ENCODE results near the gene SLC16A6. TPM values are rescaled to one million over a fixed set of nuclear protein-coding genes. Genes with fewer than 3 reads are reported as not detected.
"Not testable (repeated sequence)": the region's sequence is repeated elsewhere in the genome, so short reads cannot be mapped to it uniquely, and the experiment has no call there.

The SLC16A6 gene
- total and polyA plus RNA-seq, 2 of the 4 experiments (the other 2 are of a cell fraction) = 0.22 to 0.54 TPM

DNA sequence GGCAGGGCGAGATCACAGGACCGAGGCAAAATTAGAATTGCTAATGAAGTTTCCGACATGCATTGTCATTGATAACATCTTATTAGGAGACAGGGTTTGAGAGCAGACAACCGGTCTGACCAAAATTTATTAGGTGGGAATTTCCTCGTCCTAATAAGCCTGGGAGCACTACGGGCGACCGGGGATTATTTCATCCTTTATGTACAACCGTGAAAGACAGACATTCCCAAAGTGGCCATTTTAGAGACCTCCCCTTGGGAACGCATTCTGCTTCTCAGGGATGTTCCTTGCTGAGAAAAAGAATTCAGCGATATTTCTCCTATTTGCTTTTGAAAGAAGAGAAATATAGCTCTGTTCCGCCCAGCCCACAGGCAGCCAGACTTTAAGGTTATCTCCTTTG is 41.0 kb upstream of the SLC16A6 start:
- CTCF ChIA-PET; ATAC-seq (ENCODE audit: low read depth); H3K56ac ChIP-seq (ENCODE audit: extremely low read depth, insufficient read depth, low read length): not testable (repeated sequence)

More for the DNA sequence above, 41.0 kb upstream of the SLC16A6 start:
- H2AFZ ChIP-seq (replicated peaks; ENCODE audit: low read length, poor library complexity); H2BK5ac ChIP-seq (ENCODE audit: low read depth, low read length, poor library complexity, severe bottlenecking); H3K4me1 ChIP-seq (ENCODE audit: control insufficient read depth, insufficient read depth, low read length); H2BK15ac ChIP-seq (ENCODE audit: low read depth, low read length); H2AK9ac ChIP-seq (replicated peaks; ENCODE audit: low read depth, low read length, poor library complexity); H3K4me2 ChIP-seq (ENCODE audit: low read depth, low read length); H3K23ac ChIP-seq (ENCODE audit: low read depth, low read length); H3K9me1 ChIP-seq (ENCODE audit: insufficient read depth, low read length); H3K27me3 ChIP-seq (ENCODE audit: control insufficient read depth, insufficient read depth, low read length); H2BK20ac ChIP-seq (ENCODE audit: low read depth, low read length); H3K14ac ChIP-seq (replicated peaks; ENCODE audit: low read depth, low read length); H3K4me3 ChIP-seq (ENCODE audit: insufficient read depth, low read depth, low read length); intact Hi-C loops (cut with micrococcal nuclease); POLR2A ChIA-PET (ENCODE audit: unreplicated experiment); H3K18ac ChIP-seq (ENCODE audit: low read depth, low read length); H3K27ac ChIP-seq (ENCODE audit: insufficient read depth, low read length); dilution Hi-C loops (cut with HindIII; ENCODE audit: low sequenced_read_pairs, unreplicated experiment); DNase-seq; H2BK120ac ChIP-seq (ENCODE audit: low read depth, low read length); H2AK5ac ChIP-seq (ENCODE audit: low read depth, low read length); H3K36me3 ChIP-seq (ENCODE audit: control insufficient read depth, insufficient read depth, low read length); H4K5ac ChIP-seq (ENCODE audit: low read depth, low read length); H4K20me1 ChIP-seq (ENCODE audit: insufficient read depth, low read length); H3K79me1 ChIP-seq (ENCODE audit: low read depth in 1 of 2, low read length in 2 of 2); H3K4ac ChIP-seq (ENCODE audit: low read depth, low read length); in situ Hi-C loops (cut with MboI; ENCODE audit: low sequenced_read_pairs); H4K91ac ChIP-seq (ENCODE audit: insufficient read depth, low read depth, low read length); H3K9ac ChIP-seq (ENCODE audit: low read depth, low read length); H4K8ac ChIP-seq (ENCODE audit: low read depth in 2 of 2, low read length in 2 of 2); BruUV-seq (replicated peaks): not testable (repeated sequence)
- H3K9me3 ChIP-seq (ENCODE audit: control insufficient read depth, insufficient read depth, low read length) = peaks cover 11% of the 10 kb centered on the region
- 90% methylated on average over 3 of the region's 12 CpGs; no CpG with 5 or more reads in 1 of the 2 experiments for WGBS, 2 experiments (ENCODE audit: extremely low coverage in 2 of 2, insufficient read length in 1 of 2)
